ENCODE results near the gene UAP1L1. TPM values are rescaled to one million over a fixed set of nuclear protein-coding genes. Genes with fewer than 3 reads are reported as not detected.

Gene UAP1L1
- total RNA-seq, 1 experiment from 2014 or later = 6.6 TPM

GRCh38 chr9:137109250-137110146 lies 32.2 kb downstream of the UAP1L1 start:
- no peaks in the 10 kb centered on the region for H3K79me2 ChIP-seq (ENCODE audit: insufficient read depth, low read length)
- no peaks in the 10 kb centered on the region for H4K20me1 ChIP-seq (ENCODE audit: control insufficient read depth, insufficient read depth, insufficient read length)
- no peak overlapping the region for H4K8ac ChIP-seq (replicated peaks; ENCODE audit: insufficient read length, low read depth, low read length)
- no peak overlapping the region for H3K18ac ChIP-seq (ENCODE audit: insufficient read length, low read depth, low read length)
- no peak overlapping the region for H2AK5ac ChIP-seq (ENCODE audit: insufficient read length, low read length)
- no peak overlapping the region for H3K4ac ChIP-seq (ENCODE audit: low read depth, low read length)
- H3K4me2 ChIP-seq (ENCODE audit: insufficient read depth, insufficient read length, low read length) = no peak overlapping the region
- H3K4me1 ChIP-seq (ENCODE audit: insufficient read depth, low read length) = no peaks in the 10 kb centered on the region
- no peak overlapping the region for H2BK5ac ChIP-seq (ENCODE audit: insufficient read length, low read length)
- no peak overlapping the region for H3T11ph ChIP-seq (ENCODE audit: low read length)
- no peak overlapping the region for H2BK15ac ChIP-seq (ENCODE audit: low read depth, low read length)
- H3K79me1 ChIP-seq (ENCODE audit: insufficient read depth, low read depth, low read length, poor library complexity, severe bottlenecking) = no peaks in the 10 kb centered on the region
- H3K14ac ChIP-seq (ENCODE audit: insufficient read depth, low read length) = no peak overlapping the region
- no peak overlapping the region for H2BK120ac ChIP-seq (ENCODE audit: low read depth, low read length, poor library complexity, severe bottlenecking)
- H3K27ac ChIP-seq (ENCODE audit: insufficient read length, low read depth, low read length) = no peak overlapping the region
- no peak overlapping the region for H3K56ac ChIP-seq (ENCODE audit: insufficient read length, low read depth, low read length)
- H4K5ac ChIP-seq (ENCODE audit: insufficient read length, low read depth, low read length) = no peak overlapping the region
- Mint-ChIP-seq H3K27me3 (ENCODE audit: low read depth) (peaks cover 10% of the 10 kb centered on the region), H3K4me3 (no peak overlapping the region; a peak in 1 of 5 replicates), H3K27ac (no peak overlapping the region), H3K4me1 (no peaks in the 10 kb centered on the region), H3K36me3 (ENCODE audit: insufficient read depth in 1 of 3, low read depth in 3 of 3) (peaks cover 1 to 19% (median 5%) of the 10 kb centered on the region in 3 experiments; a peak in 5 of 7 replicates), H3K9me3 (no peaks in the 10 kb centered on the region)
- no peak for DNase-seq
- H3K9ac ChIP-seq (ENCODE audit: extremely low read depth, insufficient read length, low read length) = no peak overlapping the region
- H4K91ac ChIP-seq (ENCODE audit: insufficient read length, low read depth, low read length) = no peak overlapping the region
- H2BK12ac ChIP-seq (ENCODE audit: insufficient read length, low read depth, low read length) = no peak overlapping the region
- no peak overlapping the region for H2AFZ ChIP-seq (ENCODE audit: low read length)
- WGBS (ENCODE audit: extremely low coverage, insufficient read length, low lambda C conversion rate) = no CpG with 5 or more reads among the region's 34 CpGs
- H3K9me3 ChIP-seq (ENCODE audit: control insufficient read depth, low read depth, low read length) = no peaks in the 10 kb centered on the region
- no peaks in the 10 kb centered on the region for H3K23me2 ChIP-seq (ENCODE audit: insufficient read length, low read depth, low read length, poor library complexity, severe bottlenecking)
- no peak overlapping the region for H3K23ac ChIP-seq (ENCODE audit: insufficient read length, low read depth, low read length)
- no peak for TF ChIP-seq CTCF (conservative IDR thresholded peaks at IDR 0.05)
- H3K27me3 ChIP-seq (ENCODE audit: insufficient read depth, low read length) = no peaks in the 10 kb centered on the region; the same call in 1 of the 2 replicates
- H2BK20ac ChIP-seq (ENCODE audit: low read depth, low read length, poor library complexity, severe bottlenecking) = no peak overlapping the region

Data from H9 (cell line).